B cell (primary cell): ENCODE measurements around the gene FHIT. TPM values are rescaled to one million over a fixed set of nuclear protein-coding genes. Genes with fewer than 3 reads are reported as not detected.

Source experiments
- ATAC-seq: fragments of 200-7000 bp; cut with Tn5 transposase; one replicate; pipeline ENCODE4 v1.10.0; 2021; ENCODE audit warnings: low read depth, mild to moderate bottlenecking, moderate number of reproducible peaks, moderate library complexity
- CTCF ChIA-PET: fragments of 350-600 bp; sonication (Branson Sonifier 250); formaldehyde crosslinking; loops from one replicate; lab custom pipeline; 2021; ENCODE audit warnings: antibody characterized with exemption, inconsistent platforms; lab: Charles Lee
- POLR2A ChIA-PET: fragments of 350-600 bp; sonication (Branson Sonifier 250); formaldehyde crosslinking; loops from one replicate; lab custom pipeline; 2021; ENCODE audit warnings: antibody characterized with exemption; lab: Charles Lee
- DNase-seq: peaks from one replicate; pipeline ENCODE4 v3.0.0; 2013
- H2AFZ ChIP-seq: 2 replicates; pipeline ENCODE4 v1.6.1; 2012; ENCODE audit warnings: mild to moderate bottlenecking, low read depth, low read length; ENCODE audit not compliant: insufficient read depth, poor library complexity, severe bottlenecking
- H3K27ac ChIP-seq, 2 donors: 1 replicate in 1 of 2; 2 replicates in 1 of 2; pipeline ENCODE4 v1.5.1; 2012 to 2013; ENCODE audit warnings: low read length in 2 of 2, mild to moderate bottlenecking in 2 of 2, moderate library complexity in 1 of 2
- H3K27me3 ChIP-seq, 4 experiments: fragments of 200-600 bp in 1 of 4; sonication (generic) in 1 of 4; replicated peaks in 1 of 4; 1 replicate in 2 of 4; 2 replicates in 2 of 4; pipeline versions ENCODE4 v1.6.1 to v1.7.0; 2013 to 2016; ENCODE audit warnings: low read length in 3 of 4, mild to moderate bottlenecking in 2 of 4, mixed read lengths in 1 of 4, moderate library complexity in 1 of 4; ENCODE audit not compliant: insufficient read depth in 4 of 4, control insufficient read depth in 3 of 4; ENCODE audit errors: control extremely low read depth in 1 of 4
- H3K36me3 ChIP-seq, 2 experiments: replicated peaks in 1 of 2; 1 replicate in 1 of 2; 2 replicates in 1 of 2; pipeline versions ENCODE4 v1.6.1 to v1.7.1; 2013; ENCODE audit warnings: low read length in 1 of 2; ENCODE audit not compliant: insufficient read depth in 2 of 2, control insufficient read depth in 1 of 2; ENCODE audit errors: control extremely low read depth in 1 of 2, extremely low read depth in 1 of 2
- H3K4me1 ChIP-seq, 2 donors: fragments of 200-600 bp in 1 of 2; sonication (generic) in 1 of 2; 1 replicate in 1 of 2; 2 replicates in 1 of 2; pipeline versions ENCODE4 v1.5.1 to v1.6.1; 2013 to 2017; ENCODE audit warnings: low read length in 2 of 2; ENCODE audit not compliant: control insufficient read depth in 2 of 2, insufficient read depth in 2 of 2
- H3K4me2 ChIP-seq: replicated peaks from 2 replicates; pipeline ENCODE3; 2012; ENCODE audit warnings: mild to moderate bottlenecking, low read depth, low read length; ENCODE audit not compliant: poor library complexity, severe bottlenecking
- H3K4me3 ChIP-seq, 5 experiments: fragments of 200-600 bp in 1 of 5; sonication (generic) in 1 of 5; 1 replicate in 3 of 5; 2 replicates in 2 of 5; pipeline versions ENCODE4 v1.5.1 to v1.7.0; 2011 to 2016; ENCODE audit warnings: low read length in 4 of 5, mild to moderate bottlenecking in 4 of 5, low read depth in 2 of 5, control low read depth in 1 of 5, moderate library complexity in 1 of 5; ENCODE audit not compliant: insufficient read depth in 1 of 5; ENCODE audit errors: control extremely low read depth in 1 of 5, extremely low read depth in 1 of 5
- H3K79me2 ChIP-seq: fragments of 200-600 bp; sonication (generic); one replicate; pipeline ENCODE4 v1.6.0; 2016; ENCODE audit warnings: low read length; ENCODE audit not compliant: control insufficient read depth, insufficient read depth
- H3K9ac ChIP-seq: fragments of 200-600 bp; sonication (generic); 2 replicates; pipeline ENCODE4 v1.6.1; 2017; ENCODE audit warnings: mild to moderate bottlenecking, low read length, moderate library complexity
- H3K9me3 ChIP-seq, 3 donors: one replicate each; pipeline versions ENCODE4 v1.6.1 to v1.7.1; 2013; ENCODE audit warnings: low read length in 2 of 3; ENCODE audit not compliant: control insufficient read depth in 2 of 3, insufficient read depth in 1 of 3; ENCODE audit errors: control extremely low read depth in 1 of 3
- H4K20me1 ChIP-seq: 2 replicates; pipeline ENCODE4 v1.6.0; 2012; ENCODE audit warnings: mild to moderate bottlenecking, low read length; ENCODE audit not compliant: insufficient read depth, control insufficient read depth, poor library complexity, severe bottlenecking
- H3K27ac Mint-ChIP-seq: one replicate; pipeline ENCODE4 v1.8.0; 2021; ENCODE audit warnings: mixed read lengths
- H3K27me3 Mint-ChIP-seq: one replicate; pipeline ENCODE4 v1.8.0; 2021; ENCODE audit warnings: mixed read lengths
- H3K4me1 Mint-ChIP-seq: one replicate; pipeline ENCODE4 v1.8.0; 2021; ENCODE audit warnings: mixed read lengths
- H3K4me3 Mint-ChIP-seq: one replicate; pipeline ENCODE4 v1.8.0; 2021; ENCODE audit warnings: mixed read lengths
- H3K9me3 Mint-ChIP-seq: one replicate; pipeline ENCODE4 v1.8.0; 2022; ENCODE audit warnings: mixed read lengths; ENCODE audit not compliant: insufficient read depth
- EZH2 ChIP-seq: IDR thresholded peaks from 2 replicates; pipeline ENCODE4 v1.6.1; 2012; ENCODE audit warnings: borderline replicate concordance, low read depth, mild to moderate bottlenecking, moderate library complexity, low read length; ENCODE audit not compliant: insufficient read depth, poor library complexity, severe bottlenecking
- WGBS: methylation state at CpG from one replicate; pipeline ENCODE4 v1.1.5; 2013; ENCODE audit warnings: missing lambda C conversion rate; ENCODE audit not compliant: insufficient coverage; 5-methylcytosine and 5-hydroxymethylcytosine counted together
- intact Hi-C: fragments of 100-400 bp; cut with micrococcal nuclease; formaldehyde crosslinking; loops from one replicate; pipeline ENCODE4 v1.10.0; 2022
- polyA plus RNA-seq: library from polyadenylated mRNA; depleted of rRNA; stranded (reverse); fragments of >200 nt; gene quantifications from 2 replicates; pipeline ENCODE4 v1.2.3, GENCODE V29; 2012
- total RNA-seq, 2 donors: library from RNA; stranded (reverse); fragments of 120-200 nt in 1 of 2; gene quantifications; 1 replicate in 1 of 2; 2 replicates in 1 of 2; pipeline versions ENCODE4 v1.2.3 to v1.2.4, GENCODE V29; 2013 to 2022
- TF ChIP-seq, protein P1 (sequence below): fragments of 200-600 bp; IDR thresholded peaks from one replicate; pipeline ENCODE4 v1.8.0; 2022; ENCODE audit warnings: antibody characterized with exemption, mild to moderate bottlenecking

FHIT gene
- total and polyA plus RNA-seq, 2 donors (not counting 1 experiment from before 2014, with no cell fraction given): 1.7 to 7.8 TPM

DNA sequence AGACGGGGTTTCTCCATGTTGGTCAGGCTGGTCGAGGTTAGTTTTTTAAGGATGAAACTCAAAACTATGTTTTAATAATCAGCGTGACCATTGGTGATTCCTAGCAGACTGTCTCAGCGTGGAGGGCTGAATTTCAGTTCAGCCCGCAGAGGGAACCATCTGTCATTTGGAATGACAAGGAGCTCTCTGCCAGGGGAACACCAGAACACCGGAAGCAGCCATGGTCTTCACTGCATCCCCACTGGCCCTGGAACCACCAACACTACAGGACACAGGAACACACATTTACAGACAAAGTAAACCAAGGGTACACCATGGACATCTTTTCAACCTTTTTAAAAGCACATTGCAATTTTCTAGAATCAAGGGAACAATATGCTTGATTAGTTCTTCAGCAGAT lies 424.7 kb downstream of the FHIT start:
- ATAC-seq (no peak), DNase-seq (no peak)
- POLR2A ChIA-PET: no interaction called here
- H3K9me3 ChIP-seq: peaks cover 0 to 4% (median 0%) of the 10 kb centered on the region in 3 donors
- no peaks in the 10 kb centered on the region for H3K4me1 Mint-ChIP-seq
- intact Hi-C loops: no loop called here
- no peak overlapping the region for H3K4me3 ChIP-seq
- H3K4me2 ChIP-seq: no peak overlapping the region
- H3K36me3 ChIP-seq: no peaks in the 10 kb centered on the region
- H3K4me3 Mint-ChIP-seq: no peak overlapping the region
- no peak overlapping the region for H3K27ac Mint-ChIP-seq
- no peaks in the 10 kb centered on the region for H3K79me2 ChIP-seq
- no peaks in the 10 kb centered on the region for H3K27me3 Mint-ChIP-seq
- H4K20me1 ChIP-seq: no peaks in the 10 kb centered on the region
- H3K4me1 ChIP-seq: no peaks in the 10 kb centered on the region
- no peak overlapping the region for H2AFZ ChIP-seq
- H3K27me3 ChIP-seq: no peaks in the 10 kb centered on the region
- CTCF ChIA-PET: no interaction called here
- no peak overlapping the region for H3K9ac ChIP-seq
- WGBS: 96% methylated on average over 6 of the region's 6 CpGs
- H3K27ac ChIP-seq: no peak overlapping the region
- TF ChIP-seq EZH2: no peak
- TF ChIP-seq, protein P1, sequence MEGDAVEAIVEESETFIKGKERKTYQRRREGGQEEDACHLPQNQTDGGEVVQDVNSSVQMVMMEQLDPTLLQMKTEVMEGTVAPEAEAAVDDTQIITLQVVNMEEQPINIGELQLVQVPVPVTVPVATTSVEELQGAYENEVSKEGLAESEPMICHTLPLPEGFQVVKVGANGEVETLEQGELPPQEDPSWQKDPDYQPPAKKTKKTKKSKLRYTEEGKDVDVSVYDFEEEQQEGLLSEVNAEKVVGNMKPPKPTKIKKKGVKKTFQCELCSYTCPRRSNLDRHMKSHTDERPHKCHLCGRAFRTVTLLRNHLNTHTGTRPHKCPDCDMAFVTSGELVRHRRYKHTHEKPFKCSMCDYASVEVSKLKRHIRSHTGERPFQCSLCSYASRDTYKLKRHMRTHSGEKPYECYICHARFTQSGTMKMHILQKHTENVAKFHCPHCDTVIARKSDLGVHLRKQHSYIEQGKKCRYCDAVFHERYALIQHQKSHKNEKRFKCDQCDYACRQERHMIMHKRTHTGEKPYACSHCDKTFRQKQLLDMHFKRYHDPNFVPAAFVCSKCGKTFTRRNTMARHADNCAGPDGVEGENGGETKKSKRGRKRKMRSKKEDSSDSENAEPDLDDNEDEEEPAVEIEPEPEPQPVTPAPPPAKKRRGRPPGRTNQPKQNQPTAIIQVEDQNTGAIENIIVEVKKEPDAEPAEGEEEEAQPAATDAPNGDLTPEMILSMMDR: no peak
- peaks cover 5% of the 10 kb centered on the region for H3K9me3 Mint-ChIP-seq

GRCh38 chr3:60812502-60812901 lies 438.8 kb downstream of the FHIT start:
- DNase-seq (no peak), ATAC-seq (no peak)
- TF ChIP-seq, protein P1: no peak
- TF ChIP-seq EZH2: no peak
- Histone ChIP-seq H3K4me2 (no peak overlapping the region), H3K4me3 (no peak overlapping the region), H4K20me1 (no peaks in the 10 kb centered on the region), H3K79me2 (no peaks in the 10 kb centered on the region), H3K9me3 (no peaks in the 10 kb centered on the region), H3K36me3 (no peaks in the 10 kb centered on the region), H3K9ac (no peak overlapping the region), H2AFZ (no peak overlapping the region), H3K27ac (no peak overlapping the region), H3K27me3 (no peaks in the 10 kb centered on the region), H3K4me1 (no peaks in the 10 kb centered on the region)
- Mint-ChIP-seq H3K4me1 (no peaks in the 10 kb centered on the region), H3K27ac (no peak overlapping the region), H3K9me3 (no peaks in the 10 kb centered on the region), H3K4me3 (no peak overlapping the region), H3K27me3 (no peaks in the 10 kb centered on the region)
- intact Hi-C loops: no loop called here
- 100% methylated on average over 1 of the region's 2 CpGs for WGBS
- POLR2A ChIA-PET: no interaction called here
- CTCF ChIA-PET: no interaction called here
